Muscle of leg (tissue), 11 donors: ENCODE data around the gene LUZP2. TPM values are rescaled to one million over a fixed set of nuclear protein-coding genes. Genes with fewer than 3 reads are reported as not detected.
"Not testable (repeated sequence)": the region's sequence is repeated elsewhere in the genome, so short reads cannot be mapped to it uniquely, and the experiment has no call there.

Experiments
- DNase-seq: peaks from one replicate; pipeline ENCODE4 v3.0.0; 2013
- H3K27ac ChIP-seq: one replicate; pipeline ENCODE4 v1.5.1; 2013; ENCODE audit warnings: mild to moderate bottlenecking, low read length, control low read depth
- H3K27me3 ChIP-seq: one replicate; pipeline ENCODE4 v1.6.1; 2013; ENCODE audit warnings: low read length; ENCODE audit not compliant: control insufficient read depth, insufficient read depth
- H3K36me3 ChIP-seq: one replicate; pipeline ENCODE4 v1.6.1; 2013; ENCODE audit warnings: low read length; ENCODE audit not compliant: control insufficient read depth, insufficient read depth
- H3K4me1 ChIP-seq: one replicate; pipeline ENCODE4 v1.6.1; 2013; ENCODE audit warnings: low read length; ENCODE audit not compliant: control insufficient read depth, insufficient read depth
- H3K4me3 ChIP-seq: one replicate; pipeline ENCODE4 v1.5.1; 2013; ENCODE audit warnings: low read length, control low read depth
- H3K9me3 ChIP-seq: replicated peaks from 2 replicates; pipeline ENCODE4 v1.6.1; 2013; ENCODE audit warnings: low read depth, low read length; ENCODE audit not compliant: control insufficient read depth
- WGBS: methylation state at CpG from one replicate; pipeline ENCODE4 v1.1.5; 2013; ENCODE audit warnings: missing lambda C conversion rate; ENCODE audit not compliant: insufficient coverage; 5-methylcytosine and 5-hydroxymethylcytosine counted together
- polyA plus RNA-seq, 8 donors: library from polyadenylated mRNA; unstranded; fragments of 120-200 nt; gene quantifications; one replicate each; pipeline versions ENCODE4 v1.2.1 to v1.2.3, GENCODE V29; 2013; ENCODE audit warnings: inconsistent platforms in 1 of 8, low replicate concordance in 1 of 8; ENCODE audit not compliant: insufficient read length in 8 of 8, insufficient read depth in 1 of 8
- total RNA-seq: library from RNA; stranded (reverse); fragments of 120-200 nt; gene quantifications from one replicate; pipeline ENCODE4 v1.2.4, GENCODE V29; 2013

LUZP2 gene
- total and polyA plus RNA-seq, 9 donors = 0.40 to 3.6 (median 1.7) TPM

DNA sequence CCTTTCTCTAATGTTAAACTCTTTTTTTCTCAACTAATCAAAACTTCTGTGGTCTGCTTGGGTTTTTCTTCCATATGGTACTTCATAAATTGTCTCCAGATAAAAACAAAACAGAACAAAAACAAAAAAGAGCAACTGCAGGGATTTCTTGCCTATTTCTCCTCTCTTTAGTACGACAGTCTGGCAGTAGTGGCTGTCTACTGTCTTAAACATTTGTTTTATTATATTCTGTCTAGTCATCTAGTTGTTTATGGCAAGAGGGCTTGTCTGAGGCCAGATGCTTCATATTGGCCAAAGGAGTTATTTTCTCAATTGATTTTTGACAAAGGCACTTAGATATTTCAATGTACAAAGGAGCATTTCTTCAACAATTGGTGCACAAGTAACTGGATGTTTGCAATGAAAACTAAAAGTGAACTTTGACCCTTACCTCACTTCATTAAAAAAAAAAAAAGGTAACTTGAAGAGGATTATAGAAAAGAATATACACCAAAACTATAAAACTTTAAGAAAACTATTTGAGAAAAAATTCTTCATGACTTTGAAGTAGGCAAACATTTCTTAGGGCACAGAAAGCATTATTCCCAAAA is 404.2 kb downstream of the LUZP2 start:
- DNase-seq = peak; percentile 3
- Histone ChIP-seq H3K4me3 (no peak overlapping the region), H3K27ac (no peak overlapping the region), H3K27me3 (no peaks in the 10 kb centered on the region), H3K36me3 (no peaks in the 10 kb centered on the region), H3K9me3 (peaks cover 1% of the 10 kb centered on the region), H3K4me1 (no peaks in the 10 kb centered on the region)
- no CpG with 5 or more reads among the region's 1 CpG for WGBS

- peak; percentile 5 for DNase-seq
- H3K27me3 ChIP-seq = no peaks in the 10 kb centered on the region
- no peak overlapping the region for H3K27ac ChIP-seq
- no peaks in the 10 kb centered on the region for H3K4me1 ChIP-seq
- no peak overlapping the region for H3K4me3 ChIP-seq
- H3K9me3 ChIP-seq = no peaks in the 10 kb centered on the region
- H3K36me3 ChIP-seq = no peaks in the 10 kb centered on the region
- WGBS = no CpG with 5 or more reads among the region's 2 CpGs
These were observed 406.7 kb downstream of the LUZP2 start for GRCh38 chr11:24903555-24903954.

- H3K4me1 ChIP-seq = no peaks in the 10 kb centered on the region
- DNase-seq = peak; percentile 45
- no CpG with 5 or more reads among the region's 1 CpG for WGBS
- no peaks in the 10 kb centered on the region for H3K36me3 ChIP-seq
- H3K27me3 ChIP-seq = no peaks in the 10 kb centered on the region
- no peak overlapping the region for H3K27ac ChIP-seq
- no peaks in the 10 kb centered on the region for H3K9me3 ChIP-seq
- H3K4me3 ChIP-seq = no peak overlapping the region
These were observed 428.2 kb downstream of the LUZP2 start for GRCh38 chr11:24925091-24925490.

DNA sequence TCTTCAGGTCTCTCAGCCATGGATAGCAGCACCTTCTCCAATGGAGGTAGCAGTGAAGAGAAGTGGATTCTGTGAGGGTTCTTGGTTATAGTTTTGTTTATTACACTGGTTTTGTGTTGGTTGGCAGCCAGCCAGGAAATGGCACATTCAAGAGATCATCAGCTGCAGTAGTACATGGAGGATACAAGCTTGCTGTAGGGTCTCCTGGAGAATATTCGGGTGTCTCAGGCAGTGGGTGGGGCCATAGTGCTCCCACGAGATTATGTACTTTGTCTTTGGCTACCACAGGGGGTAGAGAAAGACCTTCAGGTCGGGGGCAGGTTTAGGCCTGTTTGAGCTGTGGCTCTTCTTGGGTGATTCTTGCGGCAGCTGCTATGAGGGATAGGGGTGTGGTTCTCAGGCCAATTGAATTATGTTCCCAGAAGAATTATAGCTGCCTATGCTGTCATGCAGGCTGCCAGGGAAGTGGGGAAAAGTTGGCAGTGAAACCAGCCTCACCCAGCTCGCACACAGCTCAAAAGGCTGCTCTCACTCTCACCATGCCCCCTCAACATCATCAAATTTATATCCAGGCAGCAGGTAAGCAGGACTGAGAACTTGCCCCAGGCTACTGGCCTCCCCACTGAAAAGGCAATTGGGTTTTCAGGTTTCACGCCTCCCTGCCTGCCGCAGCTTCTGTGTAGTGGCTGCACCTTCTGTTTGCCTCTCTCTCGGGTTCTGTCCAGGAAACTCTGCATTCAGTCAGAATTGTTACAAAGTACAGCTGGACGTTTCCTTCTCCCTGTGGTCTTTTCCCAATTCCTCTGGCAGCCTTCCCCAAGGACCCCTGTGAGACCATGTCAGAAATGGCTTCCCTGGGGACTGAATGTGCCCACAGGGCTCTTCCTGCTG is 435.5 kb downstream of the LUZP2 start:
- Histone ChIP-seq H3K36me3 (no peaks in the 10 kb centered on the region), H3K4me3 (no peak overlapping the region), H3K9me3 (peaks cover 4% of the 10 kb centered on the region), H3K27me3 (no peaks in the 10 kb centered on the region), H3K27ac (no peak overlapping the region), H3K4me1 (no peaks in the 10 kb centered on the region)
- DNase-seq = peak; percentile 5
- WGBS = 67% methylated on average over 7 of the region's 9 CpGs

- peaks cover 4% of the 10 kb centered on the region for H3K9me3 ChIP-seq
- WGBS = no CpG with 5 or more reads among the region's 1 CpG
- no peaks in the 10 kb centered on the region for H3K36me3 ChIP-seq
- no peaks in the 10 kb centered on the region for H3K4me1 ChIP-seq
- H3K27ac ChIP-seq = no peak overlapping the region
- DNase-seq = no peak
- H3K4me3 ChIP-seq = no peak overlapping the region
- H3K27me3 ChIP-seq = no peaks in the 10 kb centered on the region
These were observed 438.0 kb downstream of the LUZP2 start for GRCh38 chr11:24934733-24935439.

DNA sequence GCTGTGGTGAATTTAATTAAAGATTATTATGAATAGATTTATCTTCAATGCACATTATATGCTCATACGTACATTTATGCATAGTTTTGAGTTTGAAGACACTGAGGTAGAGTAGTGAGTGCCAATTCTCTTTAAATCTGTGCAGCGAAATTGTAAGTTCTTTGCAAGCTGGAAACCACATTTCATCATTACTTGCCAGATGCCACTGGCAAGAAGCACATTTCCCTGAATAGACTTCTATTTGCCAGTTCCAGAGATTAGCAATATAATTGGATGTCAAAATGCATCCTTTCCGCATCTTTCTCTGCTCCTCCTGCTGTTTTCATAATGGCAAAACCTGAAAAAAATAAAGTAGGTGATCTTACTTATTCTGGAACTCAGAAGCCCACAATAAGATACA is 448.0 kb downstream of the LUZP2 start:
- WGBS = no CpG with 5 or more reads among the region's 3 CpGs
- Histone ChIP-seq H3K4me1 (no peaks in the 10 kb centered on the region), H3K9me3 (no peaks in the 10 kb centered on the region), H3K36me3 (no peaks in the 10 kb centered on the region), H3K27ac (no peak overlapping the region), H3K4me3 (no peak overlapping the region), H3K27me3 (no peaks in the 10 kb centered on the region)
- DNase-seq = peak; percentile 72

DNA sequence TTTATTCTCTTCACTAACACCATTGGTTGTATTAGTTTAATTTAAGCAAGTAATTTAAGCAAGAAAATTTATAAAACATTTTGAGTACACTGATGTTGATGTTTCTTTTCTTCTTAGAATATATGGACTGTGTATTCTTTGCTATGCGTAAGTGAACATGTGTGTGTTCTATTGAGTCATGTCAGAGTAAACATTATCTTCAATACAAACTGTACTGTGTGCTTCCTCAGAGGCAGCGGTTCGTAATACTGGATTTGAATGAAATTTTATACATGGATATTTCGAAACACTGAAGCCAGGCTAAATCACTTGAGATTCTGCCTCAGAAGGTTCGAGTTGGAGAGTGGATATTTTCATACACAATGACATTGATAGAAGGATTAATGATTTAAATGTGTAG is 452.6 kb downstream of the LUZP2 start:
- no peak for DNase-seq
- H3K9me3 ChIP-seq = no peaks in the 10 kb centered on the region
- 100% methylated on average over 1 of the region's 5 CpGs for WGBS
- no peak overlapping the region for H3K27ac ChIP-seq
- no peaks in the 10 kb centered on the region for H3K4me1 ChIP-seq
- H3K36me3 ChIP-seq = no peaks in the 10 kb centered on the region
- H3K27me3 ChIP-seq = no peaks in the 10 kb centered on the region
- no peak overlapping the region for H3K4me3 ChIP-seq

DNA sequence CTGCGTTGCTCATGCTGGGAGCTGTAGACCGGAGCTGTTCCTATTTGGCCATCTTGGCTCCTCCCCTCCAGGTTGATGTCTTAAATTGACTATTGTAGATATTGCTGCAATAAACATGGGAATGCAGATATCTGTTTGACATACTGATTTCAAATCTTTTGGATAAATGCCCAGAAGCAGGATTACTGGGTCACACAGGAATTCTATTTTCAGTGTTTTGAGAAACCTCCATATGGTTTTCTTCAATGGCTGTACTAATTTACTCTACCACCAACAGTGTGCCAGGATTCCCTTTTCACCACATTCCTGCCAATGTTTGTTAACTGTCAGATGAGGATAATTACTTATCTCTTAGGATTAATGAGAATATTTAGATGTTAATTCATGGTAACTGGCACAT is 467.0 kb downstream of the LUZP2 start:
- no peaks in the 10 kb centered on the region for H3K4me1 ChIP-seq
- no peaks in the 10 kb centered on the region for H3K27me3 ChIP-seq

GRCh38 chr11:24965748-24966147 is 468.9 kb downstream of the LUZP2 start:
- no peaks in the 10 kb centered on the region for H3K27me3 ChIP-seq
- no peaks in the 10 kb centered on the region for H3K9me3 ChIP-seq
- H3K36me3 ChIP-seq = no peaks in the 10 kb centered on the region
- H3K4me1 ChIP-seq = no peaks in the 10 kb centered on the region
- no peak overlapping the region for H3K4me3 ChIP-seq
- H3K27ac ChIP-seq = no peak overlapping the region
- no peak for DNase-seq

More for the DNA sequence above, 467.0 kb downstream of the LUZP2 start:
- no peak overlapping the region for H3K27ac ChIP-seq
- H3K9me3 ChIP-seq = no peaks in the 10 kb centered on the region
- WGBS = no CpG with 5 or more reads among the region's 2 CpGs
- H3K36me3 ChIP-seq = no peaks in the 10 kb centered on the region
- no peak overlapping the region for H3K4me3 ChIP-seq
- DNase-seq = no peak

DNA sequence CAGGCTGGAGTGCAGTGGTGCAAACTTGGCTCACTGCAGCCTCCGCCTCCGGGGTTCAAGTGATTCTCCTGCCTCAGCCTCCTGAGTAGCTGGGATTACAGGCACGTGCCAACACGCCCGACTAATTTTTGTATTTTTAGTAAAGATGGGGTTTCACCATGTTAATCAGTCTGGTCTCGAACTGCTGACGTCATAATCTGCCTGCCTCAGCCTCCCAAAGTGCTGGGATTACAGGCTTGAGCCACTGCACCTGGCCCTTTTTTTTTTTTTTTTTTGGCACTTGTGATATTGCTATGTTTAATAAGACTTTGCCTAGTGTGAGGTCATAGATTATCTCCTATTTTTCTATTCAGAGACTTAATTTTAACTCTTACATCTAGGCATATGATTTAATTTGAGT is 497.1 kb downstream of the LUZP2 start:
- not testable (repeated sequence) for H3K4me1 ChIP-seq, H3K27me3 ChIP-seq, H3K9me3 ChIP-seq, DNase-seq, H3K36me3 ChIP-seq, H3K4me3 ChIP-seq, H3K27ac ChIP-seq
- 88% methylated on average over 4 of the region's 7 CpGs for WGBS
